ENCODE measurements around the gene DCBLD2. TPM values are rescaled to one million over a fixed set of nuclear protein-coding genes. Genes with fewer than 3 reads are reported as not detected.

DCBLD2 gene
- total and polyA plus RNA-seq, 2 donors (not counting 3 experiments of a cell fraction or from before 2014, with no cell fraction given): 28.7 to 77.3 TPM

DNA sequence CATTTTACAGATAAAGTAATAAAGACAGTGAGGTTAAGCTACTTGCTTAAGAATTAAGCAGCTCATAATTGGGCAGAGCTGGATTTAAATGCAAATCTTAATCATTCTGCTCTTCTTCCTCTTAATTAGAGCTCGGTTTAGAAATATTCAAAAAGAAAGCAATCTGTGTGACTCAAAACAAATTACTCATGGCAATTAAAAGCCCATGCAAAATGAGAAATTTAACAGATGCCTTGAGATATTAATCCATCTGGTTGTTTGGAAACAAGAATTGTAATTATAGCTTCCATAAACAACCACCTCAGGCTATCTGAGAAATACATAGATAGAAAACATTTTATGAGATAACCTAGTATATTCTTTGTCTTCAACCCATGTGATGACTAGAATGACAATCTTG, 44.2 kb upstream of the DCBLD2 start:
- dilution Hi-C loops (cut with MboI; ENCODE audit: extremely low pct_ligation_motif_present, low sequenced_read_pairs): no loop called here
- Histone ChIP-seq H3K4me2 (ENCODE audit: insufficient read depth, low read length) (peak overlapping the region; percentile 52), H3K36me3 (ENCODE audit: control insufficient read depth in 2 of 2, extremely low read depth in 1 of 2, insufficient read depth in 2 of 2, low read length in 2 of 2) (no peaks in the 10 kb centered on the region), H3K4me1 (ENCODE audit: control insufficient read depth, extremely low read depth, insufficient read depth, low read length) (peaks cover 12% of the 10 kb centered on the region), H2AFZ (ENCODE audit: low read depth, low read length) (no peak overlapping the region), H3K27me3 (ENCODE audit: control insufficient read depth in 2 of 2, insufficient read depth in 2 of 2, low read length in 2 of 2) (no peaks in the 10 kb centered on the region), H3K9ac (replicated peaks; ENCODE audit: extremely low read depth, insufficient read depth, low read length) (no peak overlapping the region), H3K9me3 (replicated peaks; ENCODE audit: control insufficient read depth, insufficient read depth, low read length) (no peaks in the 10 kb centered on the region), H4K20me1 (replicated peaks; ENCODE audit: control insufficient read depth, extremely low read depth, insufficient read depth, low read length) (no peaks in the 10 kb centered on the region), H3K27ac (ENCODE audit: insufficient read depth, low read depth, low read length) (no peak overlapping the region), H3K4me3 (replicated peaks in 1 of 3; ENCODE audit: insufficient read depth in 1 of 3, low read depth in 1 of 3, low read length in 3 of 3) (no peak overlapping the region), H3K79me2 (ENCODE audit: control insufficient read depth, insufficient read depth, low read length) (no peaks in the 10 kb centered on the region), H3K9me1 (replicated peaks; ENCODE audit: control insufficient read depth, extremely low read depth, insufficient read depth, low read length) (no peaks in the 10 kb centered on the region)
- no TSS peak for BruUV-seq (replicated peaks)
- no peak for DNase-seq (ENCODE audit: low read depth, low spot score)
- TF ChIP-seq POLR2AphosphoS5 (IDR thresholded peaks at IDR 0.05; ENCODE audit: insufficient read depth, low read depth, low read length) (no peak), FOS (IDR thresholded peaks at IDR 0.05; ENCODE audit: borderline replicate concordance, insufficient read depth, low read length) (no peak), EZH2 (IDR thresholded peaks at IDR 0.05; ENCODE audit: borderline replicate concordance, low read depth, low read length, severe bottlenecking) (no peak), JUN (IDR thresholded peaks at IDR 0.05; ENCODE audit: borderline replicate concordance, insufficient read depth, insufficient read length, low read depth) (no peak)
- no peak for FAIRE-seq
- ChIA-PET POLR2A (no interaction called here), CTCF (interaction anchor here (0.7 to 3.1 kb wide), 14 partner anchors 9 to 128 kb away, joined by 3 to 9 read pairs (median 4); no protein-coding TSS in a partner anchor)
- intact Hi-C loops (cut with micrococcal nuclease): no loop called here

DNA sequence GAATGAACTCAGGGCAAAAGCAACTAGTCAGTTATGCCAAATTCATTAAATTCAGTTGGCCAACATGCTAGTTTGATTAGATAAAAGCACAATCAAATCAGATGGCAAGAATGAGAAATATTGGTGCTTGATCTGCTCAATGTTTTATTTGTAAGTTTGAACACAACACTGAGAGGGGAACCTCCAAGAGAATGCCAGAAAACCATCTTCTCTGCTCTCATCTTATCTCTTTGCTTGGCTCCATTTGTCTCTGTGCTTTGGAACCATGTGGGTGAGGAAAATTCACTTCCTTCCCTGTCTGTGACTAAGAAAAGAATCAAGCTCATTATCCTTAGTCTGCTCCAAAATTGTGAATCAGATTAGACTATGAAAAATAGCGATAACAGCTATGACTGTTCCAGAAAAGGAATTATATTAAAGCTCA, 43.6 kb upstream of the DCBLD2 start:
- no peak overlapping the region for H3K9ac ChIP-seq (replicated peaks; ENCODE audit: extremely low read depth, insufficient read depth, low read length)
- H3K27ac ChIP-seq (ENCODE audit: insufficient read depth, low read depth, low read length): no peak overlapping the region
- peak overlapping the region; percentile 25 for H2AFZ ChIP-seq (ENCODE audit: low read depth, low read length)
- no peak for FAIRE-seq
- dilution Hi-C loops (cut with MboI; ENCODE audit: extremely low pct_ligation_motif_present, low sequenced_read_pairs): no loop called here
- H3K4me3 ChIP-seq (replicated peaks in 1 of 3; ENCODE audit: insufficient read depth in 1 of 3, low read depth in 1 of 3, low read length in 3 of 3): no peak overlapping the region
- H3K9me1 ChIP-seq (replicated peaks; ENCODE audit: control insufficient read depth, extremely low read depth, insufficient read depth, low read length): no peaks in the 10 kb centered on the region
- H3K79me2 ChIP-seq (ENCODE audit: control insufficient read depth, insufficient read depth, low read length): no peaks in the 10 kb centered on the region
- BruUV-seq (replicated peaks): no TSS peak
- POLR2A ChIA-PET: no interaction called here
- H3K9me3 ChIP-seq (replicated peaks; ENCODE audit: control insufficient read depth, insufficient read depth, low read length): no peaks in the 10 kb centered on the region
- peaks cover 12% of the 10 kb centered on the region for H3K4me1 ChIP-seq (ENCODE audit: control insufficient read depth, extremely low read depth, insufficient read depth, low read length)
- intact Hi-C loops (cut with micrococcal nuclease): no loop called here
- peak; percentile 45 for TF ChIP-seq FOS (IDR thresholded peaks at IDR 0.05; ENCODE audit: borderline replicate concordance, insufficient read depth, low read length)
- TF ChIP-seq MYC (IDR thresholded peaks at IDR 0.05; ENCODE audit: low read depth, low read length): no peak
- TF ChIP-seq, protein P1, sequence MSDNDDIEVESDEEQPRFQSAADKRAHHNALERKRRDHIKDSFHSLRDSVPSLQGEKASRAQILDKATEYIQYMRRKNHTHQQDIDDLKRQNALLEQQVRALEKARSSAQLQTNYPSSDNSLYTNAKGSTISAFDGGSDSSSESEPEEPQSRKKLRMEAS (IDR thresholded peaks at IDR 0.05; ENCODE audit: insufficient read depth, insufficient read length): no peak
- TF ChIP-seq POLR2A (IDR thresholded peaks at IDR 0.05; ENCODE audit: low read depth, low read length): no peak
- peak; percentile 83 for TF ChIP-seq GATA2 (IDR thresholded peaks at IDR 0.05; ENCODE audit: insufficient read depth, insufficient read length, low read depth, low read length)
- H3K4me2 ChIP-seq (ENCODE audit: insufficient read depth, low read length): peak overlapping the region; percentile 52
- CTCF ChIA-PET: interaction anchor here (0.7 to 3.1 kb wide), 13 partner anchors 10 to 128 kb away, joined by 3 to 9 read pairs (median 5); no protein-coding TSS in a partner anchor
- no peaks in the 10 kb centered on the region for H4K20me1 ChIP-seq (replicated peaks; ENCODE audit: control insufficient read depth, extremely low read depth, insufficient read depth, low read length)
- peak; percentile 46 for DNase-seq (ENCODE audit: low read depth, low spot score)
- H3K27me3 ChIP-seq (ENCODE audit: control insufficient read depth in 2 of 2, insufficient read depth in 2 of 2, low read length in 2 of 2): no peaks in the 10 kb centered on the region
- H3K36me3 ChIP-seq (ENCODE audit: control insufficient read depth in 2 of 2, extremely low read depth in 1 of 2, insufficient read depth in 2 of 2, low read length in 2 of 2): no peaks in the 10 kb centered on the region
